H7 (cell line): ENCODE data around the gene CFAP54. TPM values are rescaled to one million over a fixed set of nuclear protein-coding genes. Genes with fewer than 3 reads are reported as not detected.

Experiments
- DNase-seq: peaks from one replicate; pipeline ENCODE4 v3.0.0; 2012
- H3K27me3 ChIP-seq: 2 replicates; pipeline ENCODE4 v1.6.0; 2011; ENCODE audit warnings: mild to moderate bottlenecking, low read length; ENCODE audit not compliant: control insufficient read depth, insufficient read depth
- H3K36me3 ChIP-seq: replicated peaks from 2 replicates; pipeline ENCODE4 v1.5.1; 2011; ENCODE audit warnings: low read length; ENCODE audit not compliant: control insufficient read depth, insufficient read depth
- H3K4me3 ChIP-seq: 2 replicates; pipeline ENCODE4 v1.5.1; 2011; ENCODE audit warnings: low read depth, mild to moderate bottlenecking, control low read depth, low read length, moderate library complexity; ENCODE audit not compliant: insufficient read depth
- total RNA-seq: library from RNA; depleted of rRNA; stranded (reverse); fragments of >200 nt; shearing (Covaris generic); gene quantifications from 2 replicates; pipeline ENCODE4 v1.2.3, GENCODE V29; 2014

Gene CFAP54
- total RNA-seq, 1 experiment from 2014 or later = not detected

GRCh38 chr12:96752211-96752610 lies 262.8 kb downstream of the CFAP54 start:
- H3K36me3 ChIP-seq = no peaks in the 10 kb centered on the region
- no peak overlapping the region for H3K4me3 ChIP-seq

DNA sequence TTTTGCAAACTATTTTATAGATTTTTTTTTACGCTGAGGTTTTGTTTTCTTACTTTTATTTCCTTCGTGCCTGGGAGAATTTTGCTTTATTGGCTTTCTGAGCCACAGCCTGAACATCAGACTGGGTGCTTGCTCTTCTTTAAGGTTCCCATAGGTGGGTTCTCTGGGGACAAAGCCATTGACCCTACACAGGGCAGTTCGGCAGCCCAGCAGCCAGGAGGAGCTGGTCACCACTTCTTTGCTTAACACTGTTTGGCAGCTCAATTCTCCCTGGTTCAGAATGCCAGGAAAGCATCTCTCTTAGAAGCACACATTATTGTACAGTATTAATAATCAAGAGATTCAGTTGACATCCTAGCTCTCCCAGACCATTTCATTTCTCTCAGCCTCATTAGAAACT lies 276.9 kb downstream of the CFAP54 start:
- Histone ChIP-seq H3K4me3 (no peak overlapping the region), H3K36me3 (no peaks in the 10 kb centered on the region), H3K27me3 (no peaks in the 10 kb centered on the region)
- DNase-seq = peak; percentile 13

More at GRCh38 chr12:96752211-96752610, 262.8 kb downstream of the CFAP54 start:
- DNase-seq = no peak
- no peaks in the 10 kb centered on the region for H3K27me3 ChIP-seq

DNA sequence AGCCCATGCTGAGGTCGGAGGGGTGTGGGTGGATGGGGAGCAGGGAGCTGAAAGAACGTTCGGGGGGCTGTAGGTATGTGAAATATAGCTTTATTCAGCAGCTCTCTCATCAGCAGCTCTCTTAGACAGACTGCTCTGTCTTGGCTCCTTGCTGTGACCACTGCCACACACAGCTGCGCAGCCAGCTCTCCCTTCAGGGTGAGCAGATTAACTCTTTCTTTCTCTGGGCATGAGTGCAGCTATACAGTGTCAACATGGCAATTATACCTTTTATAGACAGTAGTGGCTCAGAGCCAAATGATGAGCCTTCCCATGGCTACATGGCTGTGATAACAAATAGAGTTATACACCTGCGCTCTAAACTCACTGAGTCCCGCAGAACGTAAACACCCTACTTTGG lies 280.0 kb downstream of the CFAP54 start:
- no peak for DNase-seq
- no peak overlapping the region for H3K4me3 ChIP-seq
- H3K27me3 ChIP-seq = no peaks in the 10 kb centered on the region
- H3K36me3 ChIP-seq = no peaks in the 10 kb centered on the region

DNA sequence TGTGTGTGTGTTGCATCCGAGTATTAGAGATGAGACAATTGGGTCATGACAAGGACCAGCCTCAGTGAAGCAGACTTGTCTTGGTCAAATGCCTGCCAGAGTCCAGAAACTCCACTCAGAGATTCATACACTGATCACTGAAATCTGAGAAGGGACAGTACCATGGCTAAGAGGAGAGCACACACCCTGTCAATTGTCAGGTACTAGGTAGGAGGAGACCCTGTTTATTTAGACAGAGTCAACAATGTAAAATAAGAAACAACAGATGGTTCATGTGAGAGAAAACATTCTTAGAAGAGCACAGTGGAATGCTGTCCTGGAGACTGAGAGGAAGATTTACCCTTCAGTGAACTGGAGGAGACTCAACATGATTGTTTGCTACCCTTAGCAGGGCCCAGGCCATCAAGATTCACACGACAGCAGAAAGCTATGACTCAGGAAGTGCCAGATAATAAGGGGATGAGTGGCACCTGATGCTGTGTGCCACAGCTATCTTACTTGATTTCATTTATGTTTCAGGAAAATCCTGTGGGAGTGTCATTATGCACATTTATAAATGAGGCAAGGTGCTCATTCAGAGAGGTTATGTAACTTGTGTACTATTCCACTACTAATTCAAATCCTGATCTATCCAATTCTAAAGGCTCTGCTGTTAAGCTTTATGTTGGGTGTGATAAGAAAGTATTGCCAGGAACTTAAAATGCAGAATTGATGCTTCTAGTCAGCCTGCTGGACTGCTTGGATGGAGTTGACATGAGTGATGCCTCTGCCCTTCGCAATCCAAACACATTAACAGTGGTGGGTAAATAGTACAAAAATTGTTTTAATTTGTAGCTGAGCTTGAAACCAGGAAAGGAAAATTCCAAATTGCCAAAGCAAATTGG lies 281.1 kb downstream of the CFAP54 start:
- H3K27me3 ChIP-seq = no peaks in the 10 kb centered on the region
- no peak for DNase-seq
- no peaks in the 10 kb centered on the region for H3K36me3 ChIP-seq
- H3K4me3 ChIP-seq = no peak overlapping the region

DNA sequence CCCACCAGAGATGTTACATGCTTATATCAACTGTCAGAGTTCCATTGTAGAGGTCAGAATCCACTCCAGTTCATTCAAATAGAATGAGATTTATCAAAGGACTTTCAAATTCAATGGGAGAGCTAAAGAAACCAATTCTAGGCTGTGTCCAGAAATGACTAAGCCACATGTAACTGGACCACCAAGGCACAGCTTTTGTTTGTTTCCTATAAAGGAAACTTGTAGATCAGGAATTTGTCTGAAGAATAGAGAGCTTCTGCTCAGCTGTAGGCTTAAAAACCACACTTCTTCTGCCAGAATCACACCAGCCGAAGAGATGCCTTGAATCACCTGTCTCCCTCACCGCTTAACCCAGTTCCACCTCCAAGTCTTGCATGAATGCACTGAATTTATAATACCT lies 283.7 kb downstream of the CFAP54 start:
- no peak for DNase-seq
- Histone ChIP-seq H3K4me3 (no peak overlapping the region), H3K36me3 (no peaks in the 10 kb centered on the region), H3K27me3 (no peaks in the 10 kb centered on the region)

- Histone ChIP-seq H3K27me3 (no peaks in the 10 kb centered on the region), H3K36me3 (no peaks in the 10 kb centered on the region), H3K4me3 (no peak overlapping the region)
- DNase-seq = no peak
These were observed 285.3 kb downstream of the CFAP54 start for GRCh38 chr12:96774496-96775256.

DNA sequence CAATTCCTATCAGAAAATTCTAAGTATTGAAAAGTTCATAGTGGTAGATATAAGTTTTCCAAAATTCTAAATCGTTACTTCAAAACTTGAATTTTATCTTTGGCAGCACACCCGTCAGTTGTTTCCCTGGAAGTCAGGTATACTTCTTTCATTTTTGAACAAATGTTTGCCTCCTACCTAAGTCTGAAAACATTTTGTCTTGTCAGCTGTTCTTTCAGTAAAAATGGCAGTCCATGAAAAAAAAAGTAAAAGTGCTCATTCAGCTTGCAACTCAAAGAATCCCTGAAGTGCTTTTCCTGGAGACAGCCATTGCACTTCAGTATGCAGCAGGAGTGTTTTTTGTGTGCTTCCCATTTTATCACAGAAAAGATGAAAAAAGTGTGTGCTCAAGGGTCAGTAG lies 287.5 kb downstream of the CFAP54 start:
- no peak for DNase-seq
- Histone ChIP-seq H3K36me3 (no peaks in the 10 kb centered on the region), H3K4me3 (no peak overlapping the region), H3K27me3 (no peaks in the 10 kb centered on the region)

DNA sequence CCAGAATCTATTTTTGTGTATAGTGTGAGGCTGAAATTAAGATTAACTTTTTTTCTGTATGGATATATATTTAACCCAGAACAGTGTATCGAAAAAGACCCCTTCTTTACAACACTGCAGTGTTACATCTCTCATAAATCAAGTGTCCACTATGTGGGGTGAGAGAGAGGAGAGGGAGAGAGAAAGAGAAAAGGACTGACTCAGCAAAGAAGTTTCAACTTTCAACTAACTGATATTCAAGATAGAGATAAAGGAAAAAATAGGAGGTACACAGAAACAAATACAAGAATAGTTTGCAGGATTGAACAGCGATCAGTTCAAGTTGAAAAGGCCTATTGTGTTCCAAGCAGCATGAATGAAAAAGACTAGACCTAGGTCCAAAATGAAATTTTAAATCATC lies 291.0 kb downstream of the CFAP54 start:
- no peaks in the 10 kb centered on the region for H3K36me3 ChIP-seq
- no peak overlapping the region for H3K4me3 ChIP-seq
- no peak for DNase-seq
- no peaks in the 10 kb centered on the region for H3K27me3 ChIP-seq

GRCh38 chr12:96786791-96787190 lies 297.4 kb downstream of the CFAP54 start:
- no peaks in the 10 kb centered on the region for H3K27me3 ChIP-seq
- H3K36me3 ChIP-seq = no peaks in the 10 kb centered on the region
- DNase-seq = no peak
- H3K4me3 ChIP-seq = no peak overlapping the region

DNA sequence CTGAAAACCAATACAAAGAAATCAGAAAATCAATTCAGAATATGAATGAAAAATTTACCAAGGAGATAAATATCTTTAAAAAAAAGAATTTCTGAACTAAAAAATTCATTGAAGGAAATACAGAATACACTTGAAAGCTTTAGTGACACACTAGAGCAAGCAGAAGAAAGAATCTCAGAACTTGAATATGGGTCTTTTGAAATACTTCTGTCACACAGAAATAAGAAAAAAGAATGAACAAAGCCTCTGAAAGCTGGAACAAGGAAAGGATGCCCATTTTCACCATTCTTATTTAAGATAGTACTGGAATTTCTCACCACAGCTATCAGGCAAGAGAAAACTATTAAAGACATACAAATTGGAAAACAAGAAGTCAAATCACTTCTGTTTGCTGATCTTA lies 314.6 kb downstream of the CFAP54 start:
- Histone ChIP-seq H3K4me3 (no peak overlapping the region), H3K36me3 (no peaks in the 10 kb centered on the region), H3K27me3 (no peaks in the 10 kb centered on the region)
- no peak for DNase-seq

DNA sequence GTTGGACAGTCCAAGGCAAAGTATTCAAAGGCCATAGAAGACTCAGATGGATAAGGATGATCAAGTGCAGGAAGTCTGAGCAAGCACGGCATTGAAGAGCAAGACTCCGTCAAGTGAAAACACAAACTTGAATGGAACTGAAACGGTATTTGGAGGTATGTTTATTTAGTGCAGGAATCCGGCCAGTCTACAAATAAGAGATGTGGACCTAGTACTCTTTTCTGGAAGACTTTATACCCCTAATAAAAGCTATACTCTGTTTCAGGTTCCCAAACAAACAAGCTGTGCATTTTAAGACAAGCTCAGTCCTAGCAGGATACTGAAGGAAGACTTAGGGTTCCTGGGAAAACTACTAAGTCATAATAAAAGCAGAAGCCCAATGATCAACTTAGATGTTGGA lies 316.9 kb downstream of the CFAP54 start:
- Histone ChIP-seq H3K4me3 (no peak overlapping the region), H3K36me3 (no peaks in the 10 kb centered on the region), H3K27me3 (no peaks in the 10 kb centered on the region)

GRCh38 chr12:96807741-96808140 lies 318.4 kb downstream of the CFAP54 start:
- no peaks in the 10 kb centered on the region for H3K36me3 ChIP-seq
- H3K4me3 ChIP-seq = no peak overlapping the region
- no peak for DNase-seq
- H3K27me3 ChIP-seq = no peaks in the 10 kb centered on the region

More for the DNA sequence above, 316.9 kb downstream of the CFAP54 start:
- no peak for DNase-seq

GRCh38 chr12:96808587-96808986 lies 319.2 kb downstream of the CFAP54 start:
- no peaks in the 10 kb centered on the region for H3K27me3 ChIP-seq
- H3K4me3 ChIP-seq = no peak overlapping the region
- no peak for DNase-seq
- H3K36me3 ChIP-seq = no peaks in the 10 kb centered on the region

DNA sequence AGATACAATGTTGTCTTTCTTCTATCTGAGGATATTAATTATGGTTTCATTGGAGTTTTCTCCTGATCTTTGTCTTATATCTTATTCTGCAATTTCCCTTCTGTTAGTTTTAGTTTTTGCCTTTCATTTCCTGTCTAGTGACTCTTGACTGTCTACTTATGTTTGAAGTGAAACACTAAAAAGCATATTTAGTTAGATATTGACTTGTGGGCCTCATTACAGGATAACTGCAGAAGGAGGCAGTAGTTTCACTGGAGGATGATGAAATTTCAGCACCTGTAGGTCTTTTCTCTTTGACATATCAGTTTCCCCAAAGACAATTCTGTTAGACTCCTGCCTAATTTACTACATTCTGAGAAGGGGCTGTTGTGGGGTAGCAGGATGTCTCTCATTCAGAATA lies 320.1 kb downstream of the CFAP54 start:
- H3K27me3 ChIP-seq = no peaks in the 10 kb centered on the region
- no peak for DNase-seq
- no peaks in the 10 kb centered on the region for H3K36me3 ChIP-seq
- H3K4me3 ChIP-seq = no peak overlapping the region

GRCh38 chr12:96810057-96810456 lies 320.7 kb downstream of the CFAP54 start:
- no peaks in the 10 kb centered on the region for H3K36me3 ChIP-seq
- no peaks in the 10 kb centered on the region for H3K27me3 ChIP-seq
- no peak overlapping the region for H3K4me3 ChIP-seq
- no peak for DNase-seq
